DOHH2 (cell line): ENCODE data around the gene CALN1.

ENCODE experiments used
- H3F3A ChIP-seq: fragments of 200-600 bp; sonication (generic), shearing (Covaris generic); 2 replicates; pipeline ENCODE4 v1.6.0; 2016; ENCODE audit warnings: antibody characterized with exemption, mild to moderate bottlenecking; ENCODE audit not compliant: control insufficient read depth, insufficient read depth
- H3K27ac ChIP-seq: fragments of 200-600 bp; sonication (generic); 2 replicates; pipeline ENCODE4 v1.5.1; 2014; ENCODE audit warnings: low read depth, mild to moderate bottlenecking, low read length, moderate library complexity
- H3K27me3 ChIP-seq: fragments of 200-600 bp; sonication (generic); 2 replicates; pipeline ENCODE4 v1.6.1; 2014; ENCODE audit warnings: mild to moderate bottlenecking, low read length, mixed read lengths; ENCODE audit not compliant: control insufficient read depth
- H3K36me3 ChIP-seq: fragments of 200-600 bp; sonication (generic); 2 replicates; pipeline ENCODE4 v1.6.1; 2014; ENCODE audit warnings: mild to moderate bottlenecking, low read length, moderate library complexity, mixed read lengths; ENCODE audit not compliant: control insufficient read depth
- H3K4me1 ChIP-seq: fragments of 200-600 bp; sonication (generic); 2 replicates; pipeline ENCODE4 v1.6.1; 2014; ENCODE audit warnings: mild to moderate bottlenecking, low read length, mixed read lengths; ENCODE audit not compliant: control insufficient read depth
- H3K4me2 ChIP-seq: fragments of 200-600 bp; sonication (generic); 2 replicates; pipeline ENCODE4 v1.6.0; 2014; ENCODE audit warnings: mild to moderate bottlenecking, low read length, moderate library complexity
- H3K4me3 ChIP-seq: fragments of 200-600 bp; sonication (generic); 2 replicates; pipeline ENCODE4 v1.5.1; 2014; ENCODE audit warnings: mild to moderate bottlenecking, low read length, mixed read lengths
- H3K79me2 ChIP-seq: fragments of 200-600 bp; sonication (generic); 2 replicates; pipeline ENCODE4 v1.6.1; 2014; ENCODE audit warnings: mild to moderate bottlenecking, low read length, mixed read lengths; ENCODE audit not compliant: control insufficient read depth
- H3K9me2 ChIP-seq: fragments of 200-600 bp; sonication (generic); replicated peaks from 2 replicates; pipeline ENCODE4 v1.6.1; 2014; ENCODE audit warnings: mild to moderate bottlenecking, low read length, mixed read lengths; ENCODE audit not compliant: control insufficient read depth
- H3K9me3 ChIP-seq: fragments of 200-600 bp; sonication (generic); 2 replicates; pipeline ENCODE4 v1.6.1; 2014; ENCODE audit warnings: antibody characterized with exemption, low read length, mixed read lengths; ENCODE audit not compliant: control insufficient read depth, insufficient read depth
- H4K20me1 ChIP-seq: fragments of 200-600 bp; sonication (generic); 2 replicates; pipeline ENCODE4 v1.6.0; 2014; ENCODE audit warnings: low read depth, mild to moderate bottlenecking, antibody characterized with exemption, low read length, moderate library complexity; ENCODE audit not compliant: control insufficient read depth, insufficient read depth
- CTCF ChIP-seq: fragments of 200-600 bp; sonication (generic); IDR thresholded peaks from one replicate; pipeline ENCODE4 v1.5.1; 2014; ENCODE audit warnings: antibody characterized with exemption, mild to moderate bottlenecking, low read depth, low read length; ENCODE audit not compliant: poor library complexity, severe bottlenecking
- EZH2phosphoT487 ChIP-seq: fragments of 200-600 bp; sonication (generic); IDR thresholded peaks from 2 replicates; pipeline ENCODE4 v1.6.1; 2017; ENCODE audit warnings: borderline replicate concordance, mild to moderate bottlenecking, antibody characterized with exemption, low read length, moderate library complexity, mixed read lengths

Gene CALN1

GRCh38 chr7:72007018-72007417 is 405.1 kb downstream of the CALN1 start:
- H4K20me1 ChIP-seq: no peaks in the 10 kb centered on the region
- H3K79me2 ChIP-seq: no peaks in the 10 kb centered on the region
- no peaks in the 10 kb centered on the region for H3F3A ChIP-seq
- no peak overlapping the region for H3K4me3 ChIP-seq
- H3K27me3 ChIP-seq: no peaks in the 10 kb centered on the region
- H3K4me2 ChIP-seq: no peak overlapping the region
- no peaks in the 10 kb centered on the region for H3K9me2 ChIP-seq
- no peak overlapping the region for H3K27ac ChIP-seq
- H3K36me3 ChIP-seq: no peaks in the 10 kb centered on the region
- TF ChIP-seq CTCF (no peak), EZH2phosphoT487 (no peak)
- no peaks in the 10 kb centered on the region for H3K9me3 ChIP-seq
- H3K4me1 ChIP-seq: no peaks in the 10 kb centered on the region

- Histone ChIP-seq H3K4me1 (no peaks in the 10 kb centered on the region), H3F3A (no peaks in the 10 kb centered on the region), H3K4me2 (no peak overlapping the region), H3K9me2 (no peaks in the 10 kb centered on the region), H3K27me3 (no peaks in the 10 kb centered on the region), H3K9me3 (no peaks in the 10 kb centered on the region), H3K27ac (no peak overlapping the region), H3K36me3 (no peaks in the 10 kb centered on the region), H4K20me1 (no peaks in the 10 kb centered on the region), H3K4me3 (no peak overlapping the region), H3K79me2 (no peaks in the 10 kb centered on the region)
- TF ChIP-seq EZH2phosphoT487 (no peak), CTCF (no peak)
These were observed 408.9 kb downstream of the CALN1 start for GRCh38 chr7:72003236-72003635.

DNA sequence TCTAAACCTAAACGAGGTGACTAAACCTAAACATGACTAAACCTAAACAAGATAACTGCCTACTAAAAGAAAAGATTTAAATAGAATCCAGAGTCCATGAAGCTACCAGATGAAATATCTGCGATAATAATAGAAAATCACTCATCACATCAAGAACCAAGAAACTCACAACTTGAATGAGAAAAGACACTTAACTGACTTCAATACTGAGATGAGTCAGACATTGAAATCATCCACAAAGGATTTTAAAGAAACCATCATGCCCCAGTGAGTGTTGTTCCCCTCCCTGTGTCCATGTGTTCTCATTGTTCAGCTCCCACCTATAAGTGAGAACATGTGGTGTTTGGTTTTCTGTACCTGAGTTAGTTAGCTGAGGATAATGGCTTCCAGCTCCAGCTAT is 416.0 kb downstream of the CALN1 start:
- no peaks in the 10 kb centered on the region for H3K4me1 ChIP-seq
- no peak overlapping the region for H3K4me3 ChIP-seq
- no peak overlapping the region for H3K27ac ChIP-seq
- no peaks in the 10 kb centered on the region for H3K79me2 ChIP-seq
- H3K9me2 ChIP-seq: no peaks in the 10 kb centered on the region
- TF ChIP-seq EZH2phosphoT487: no peak
- TF ChIP-seq CTCF: no peak
- no peaks in the 10 kb centered on the region for H3K27me3 ChIP-seq
- H4K20me1 ChIP-seq: no peaks in the 10 kb centered on the region
- no peaks in the 10 kb centered on the region for H3K9me3 ChIP-seq
- no peak overlapping the region for H3K4me2 ChIP-seq
- H3K36me3 ChIP-seq: no peaks in the 10 kb centered on the region
- H3F3A ChIP-seq: no peaks in the 10 kb centered on the region

DNA sequence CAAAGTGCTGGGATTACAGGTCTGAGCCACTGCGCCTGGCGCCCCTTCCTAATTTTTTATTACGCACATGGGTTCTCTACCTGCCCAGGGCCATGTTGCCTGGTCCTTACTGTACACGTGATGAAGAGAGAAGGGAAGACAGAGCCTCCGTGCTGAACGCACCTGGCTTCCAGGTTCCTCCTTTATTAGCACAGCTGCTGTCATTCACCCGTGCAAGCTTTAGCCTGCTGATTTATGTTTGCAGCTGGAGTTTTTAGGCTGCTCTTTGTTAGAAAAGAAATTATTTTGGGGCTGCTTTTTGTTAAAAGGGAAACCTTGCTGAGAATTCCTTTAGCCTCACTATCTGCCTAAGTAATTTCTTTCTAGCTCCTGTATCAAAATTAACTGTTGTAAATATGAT is 417.0 kb downstream of the CALN1 start:
- Histone ChIP-seq H3F3A (no peaks in the 10 kb centered on the region), H3K36me3 (no peaks in the 10 kb centered on the region), H3K27me3 (no peaks in the 10 kb centered on the region), H3K4me2 (no peak overlapping the region), H3K4me3 (no peak overlapping the region), H3K4me1 (no peaks in the 10 kb centered on the region), H3K79me2 (no peaks in the 10 kb centered on the region), H3K9me3 (no peaks in the 10 kb centered on the region), H3K27ac (no peak overlapping the region), H4K20me1 (no peaks in the 10 kb centered on the region), H3K9me2 (no peaks in the 10 kb centered on the region)
- TF ChIP-seq EZH2phosphoT487 (no peak), CTCF (no peak)
